HepG2 (cell line): ENCODE results near the gene VWA3A. TPM values are rescaled to one million over a fixed set of nuclear protein-coding genes. Genes with fewer than 3 reads are reported as not detected.

ENCODE experiments used
- ETV5 ChIP-seq: IDR thresholded peaks from 2 replicates; pipeline ENCODE4 v1.6.1; 2018; ENCODE audit warnings: missing biosample characterization, missing genetic modification reagents, inconsistent platforms, borderline replicate concordance
- HINFP ChIP-seq: sonication (generic); formaldehyde crosslinking; IDR thresholded peaks from 2 replicates; pipeline ENCODE4 v1.4.0; 2020; ENCODE audit warnings: low read depth, mild to moderate bottlenecking, missing genetic modification reagents
- HNF4G ChIP-seq, 2 experiments: sonication (generic) in 1 of 2; formaldehyde crosslinking in 1 of 2; IDR thresholded peaks; 2 replicates each; pipeline versions ENCODE4 v1.4.0 to v1.6.1; 2011 to 2020; ENCODE audit warnings: borderline replicate concordance in 2 of 2, low read depth in 2 of 2, mild to moderate bottlenecking in 2 of 2, low read length in 1 of 2, missing genetic modification reagents in 1 of 2, moderate library complexity in 1 of 2
- LRRFIP1 ChIP-seq: sonication (generic); formaldehyde crosslinking; conservative IDR thresholded peaks from 2 replicates; pipeline ENCODE4 v1.4.0; 2020; ENCODE audit warnings: missing genetic modification reagents
- PHF8 ChIP-seq: sonication (generic); formaldehyde crosslinking; IDR thresholded peaks from 2 replicates; pipeline ENCODE4 v1.5.0; 2020; ENCODE audit warnings: missing genetic modification reagents
- TCF12 ChIP-seq, 2 experiments: fragments of 450-650 bp in 1 of 2; sonication (generic) in 1 of 2; formaldehyde crosslinking in 1 of 2; IDR thresholded peaks; 2 replicates each; pipeline versions ENCODE4 v1.6.1 to v1.8.0; 2017 to 2022; ENCODE audit warnings: antibody characterized with exemption in 1 of 2, mild to moderate bottlenecking in 1 of 2, missing genetic modification reagents in 1 of 2, moderate library complexity in 1 of 2
- THAP7 ChIP-seq: sonication (generic); formaldehyde crosslinking; IDR thresholded peaks from 2 replicates; pipeline ENCODE4 v1.8.1; 2023; ENCODE audit warnings: mild to moderate bottlenecking, missing genetic modification reagents
- ZNF350 ChIP-seq: sonication (generic); formaldehyde crosslinking; IDR thresholded peaks from 2 replicates; pipeline ENCODE4 v1.4.0; 2020; ENCODE audit warnings: mild to moderate bottlenecking, low read depth, missing genetic modification reagents, borderline replicate concordance
- polyA plus RNA-seq, 8 experiments: library from polyadenylated mRNA; depleted of rRNA in 3 of 8; stranded (reverse) in 7 of 8; unstranded in 1 of 8; fragments of >200 nt; fragmentation: Illumina TruSeq in 4 of 8; extraction: Trizol in 4 of 8; gene quantifications; 2 replicates each; pipeline versions ENCODE4 v1.2.1 to v1.2.3, GENCODE V29; 2011 to 2016; ENCODE audit warnings: low read depth in 4 of 8, missing spikeins in 1 of 8, mixed read lengths in 1 of 8; ENCODE audit not compliant: insufficient read depth in 1 of 8
- total RNA-seq, 5 experiments: library from RNA; depleted of rRNA; stranded (reverse); fragments of >200 nt; fragmentation: Illumina TruSeq; extraction: Trizol; gene quantifications; 2 replicates each; pipeline ENCODE4 v1.2.3, GENCODE V29; 2016; ENCODE audit warnings: low read depth in 1 of 5
- TF ChIP-seq, protein P1 (sequence below): sonication (generic); formaldehyde crosslinking; conservative IDR thresholded peaks from 2 replicates; pipeline ENCODE4 v1.5.0; 2020; ENCODE audit warnings: missing genetic modification reagents

VWA3A gene
- total and polyA plus RNA-seq, 2 of the 13 experiments (the other 11 are each of a cell fraction or from before 2014, with no cell fraction given): 0.03 to 0.07 TPM

DNA sequence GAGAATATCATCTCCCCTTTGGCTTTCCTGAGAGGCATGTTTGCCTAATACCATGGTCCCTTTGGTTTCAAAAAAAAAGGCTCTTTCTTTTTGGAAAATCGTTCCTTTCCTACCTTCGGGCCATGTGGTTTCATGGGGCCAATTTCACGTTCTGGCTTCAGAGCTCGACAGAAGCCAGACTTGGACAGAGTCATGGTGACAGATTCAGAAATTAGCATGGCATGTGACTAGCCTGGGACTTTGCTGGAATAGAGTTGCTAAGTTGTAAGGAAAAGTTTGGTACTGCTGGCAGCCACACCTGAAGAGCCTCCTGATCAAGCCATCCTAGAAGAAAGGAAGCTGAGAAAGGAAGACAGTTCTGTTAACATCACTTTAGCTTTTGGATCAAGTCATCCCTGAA is 2.4 kb upstream of the VWA3A start (continued):
- TF ChIP-seq, protein P1, sequence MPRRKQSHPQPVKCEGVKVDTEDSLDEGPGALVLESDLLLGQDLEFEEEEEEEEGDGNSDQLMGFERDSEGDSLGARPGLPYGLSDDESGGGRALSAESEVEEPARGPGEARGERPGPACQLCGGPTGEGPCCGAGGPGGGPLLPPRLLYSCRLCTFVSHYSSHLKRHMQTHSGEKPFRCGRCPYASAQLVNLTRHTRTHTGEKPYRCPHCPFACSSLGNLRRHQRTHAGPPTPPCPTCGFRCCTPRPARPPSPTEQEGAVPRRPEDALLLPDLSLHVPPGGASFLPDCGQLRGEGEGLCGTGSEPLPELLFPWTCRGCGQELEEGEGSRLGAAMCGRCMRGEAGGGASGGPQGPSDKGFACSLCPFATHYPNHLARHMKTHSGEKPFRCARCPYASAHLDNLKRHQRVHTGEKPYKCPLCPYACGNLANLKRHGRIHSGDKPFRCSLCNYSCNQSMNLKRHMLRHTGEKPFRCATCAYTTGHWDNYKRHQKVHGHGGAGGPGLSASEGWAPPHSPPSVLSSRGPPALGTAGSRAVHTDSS (CRISPR knock-in tag): no peak
- TF ChIP-seq ETV5 (CRISPR knock-in tag) (no peak), ZNF350 (CRISPR knock-in tag) (no peak), TCF12 (IDR thresholded peaks at IDR 0.05) (no peak), TCF12 (CRISPR knock-in tag; IDR thresholded peaks at IDR 0.05) (no peak), THAP7 (CRISPR knock-in tag) (no peak), HINFP (CRISPR knock-in tag) (no peak), HNF4G (IDR thresholded peaks at IDR 0.05; ENCODE audit: borderline replicate concordance, low read depth, low read length) (no peak), HNF4G (CRISPR knock-in tag; IDR thresholded peaks at IDR 0.05; ENCODE audit: borderline replicate concordance, low read depth) (no peak), LRRFIP1 (CRISPR knock-in tag) (no peak), PHF8 (CRISPR knock-in tag) (no peak)
- TF ChIP-seq, all 625 proteins: peak for 0
